Prostate gland (tissue), 2 donors: ENCODE results near the gene IL17D.

ENCODE experiments used
- POLR2A ChIP-seq: fragments of 450-650 bp; IDR thresholded peaks from one replicate; pipeline ENCODE4 v1.6.1; 2016; ENCODE audit warnings: antibody characterized with exemption, mild to moderate bottlenecking
- POLR2AphosphoS5 ChIP-seq: sonication (generic); formaldehyde crosslinking; IDR thresholded peaks from one replicate; pipeline ENCODE4 v1.6.1; 2017; ENCODE audit warnings: antibody characterized with exemption
- TF ChIP-seq, protein P1 (sequence below), 4 experiments: fragments of 200-600 bp in 2 of 4; fragments of 450-650 bp in 2 of 4; sonication (generic) in 2 of 4; IDR thresholded peaks; 1 replicate in 3 of 4; 2 replicates in 1 of 4; pipeline ENCODE4 v1.5.1; 2016 to 2019; ENCODE audit warnings: antibody characterized with exemption in 4 of 4, mild to moderate bottlenecking in 2 of 4, moderate library complexity in 2 of 4

GRCh38 chr13:20689291-20689690 is 14.2 kb upstream of the IL17D start:
- no peak for TF ChIP-seq POLR2A
- TF ChIP-seq, protein P1, sequence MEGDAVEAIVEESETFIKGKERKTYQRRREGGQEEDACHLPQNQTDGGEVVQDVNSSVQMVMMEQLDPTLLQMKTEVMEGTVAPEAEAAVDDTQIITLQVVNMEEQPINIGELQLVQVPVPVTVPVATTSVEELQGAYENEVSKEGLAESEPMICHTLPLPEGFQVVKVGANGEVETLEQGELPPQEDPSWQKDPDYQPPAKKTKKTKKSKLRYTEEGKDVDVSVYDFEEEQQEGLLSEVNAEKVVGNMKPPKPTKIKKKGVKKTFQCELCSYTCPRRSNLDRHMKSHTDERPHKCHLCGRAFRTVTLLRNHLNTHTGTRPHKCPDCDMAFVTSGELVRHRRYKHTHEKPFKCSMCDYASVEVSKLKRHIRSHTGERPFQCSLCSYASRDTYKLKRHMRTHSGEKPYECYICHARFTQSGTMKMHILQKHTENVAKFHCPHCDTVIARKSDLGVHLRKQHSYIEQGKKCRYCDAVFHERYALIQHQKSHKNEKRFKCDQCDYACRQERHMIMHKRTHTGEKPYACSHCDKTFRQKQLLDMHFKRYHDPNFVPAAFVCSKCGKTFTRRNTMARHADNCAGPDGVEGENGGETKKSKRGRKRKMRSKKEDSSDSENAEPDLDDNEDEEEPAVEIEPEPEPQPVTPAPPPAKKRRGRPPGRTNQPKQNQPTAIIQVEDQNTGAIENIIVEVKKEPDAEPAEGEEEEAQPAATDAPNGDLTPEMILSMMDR (IDR thresholded peaks at IDR 0.05) = no peak
- TF ChIP-seq POLR2AphosphoS5 = no peak
